ENCODE measurements around the gene OLIG1.

GRCh38 chr21:33053951-33054350 lies 16.0 kb upstream of the OLIG1 start:
- TF ChIP-seq, protein P1, sequence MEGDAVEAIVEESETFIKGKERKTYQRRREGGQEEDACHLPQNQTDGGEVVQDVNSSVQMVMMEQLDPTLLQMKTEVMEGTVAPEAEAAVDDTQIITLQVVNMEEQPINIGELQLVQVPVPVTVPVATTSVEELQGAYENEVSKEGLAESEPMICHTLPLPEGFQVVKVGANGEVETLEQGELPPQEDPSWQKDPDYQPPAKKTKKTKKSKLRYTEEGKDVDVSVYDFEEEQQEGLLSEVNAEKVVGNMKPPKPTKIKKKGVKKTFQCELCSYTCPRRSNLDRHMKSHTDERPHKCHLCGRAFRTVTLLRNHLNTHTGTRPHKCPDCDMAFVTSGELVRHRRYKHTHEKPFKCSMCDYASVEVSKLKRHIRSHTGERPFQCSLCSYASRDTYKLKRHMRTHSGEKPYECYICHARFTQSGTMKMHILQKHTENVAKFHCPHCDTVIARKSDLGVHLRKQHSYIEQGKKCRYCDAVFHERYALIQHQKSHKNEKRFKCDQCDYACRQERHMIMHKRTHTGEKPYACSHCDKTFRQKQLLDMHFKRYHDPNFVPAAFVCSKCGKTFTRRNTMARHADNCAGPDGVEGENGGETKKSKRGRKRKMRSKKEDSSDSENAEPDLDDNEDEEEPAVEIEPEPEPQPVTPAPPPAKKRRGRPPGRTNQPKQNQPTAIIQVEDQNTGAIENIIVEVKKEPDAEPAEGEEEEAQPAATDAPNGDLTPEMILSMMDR (IDR thresholded peaks at IDR 0.05), result no peak
- no peak for TF ChIP-seq POLR2A (IDR thresholded peaks at IDR 0.05)

Data from prostate gland (tissue), 2 donors.